ENCODE results near the gene NEU1. TPM values are rescaled to one million over a fixed set of nuclear protein-coding genes. Genes with fewer than 3 reads are reported as not detected.
"Not testable (repeated sequence)": the region's sequence is repeated elsewhere in the genome, so short reads cannot be mapped to it uniquely, and the experiment has no call there.

Gene NEU1
- total RNA-seq, 2 experiments from 2014 or later = 29.2 to 29.6 TPM

DNA sequence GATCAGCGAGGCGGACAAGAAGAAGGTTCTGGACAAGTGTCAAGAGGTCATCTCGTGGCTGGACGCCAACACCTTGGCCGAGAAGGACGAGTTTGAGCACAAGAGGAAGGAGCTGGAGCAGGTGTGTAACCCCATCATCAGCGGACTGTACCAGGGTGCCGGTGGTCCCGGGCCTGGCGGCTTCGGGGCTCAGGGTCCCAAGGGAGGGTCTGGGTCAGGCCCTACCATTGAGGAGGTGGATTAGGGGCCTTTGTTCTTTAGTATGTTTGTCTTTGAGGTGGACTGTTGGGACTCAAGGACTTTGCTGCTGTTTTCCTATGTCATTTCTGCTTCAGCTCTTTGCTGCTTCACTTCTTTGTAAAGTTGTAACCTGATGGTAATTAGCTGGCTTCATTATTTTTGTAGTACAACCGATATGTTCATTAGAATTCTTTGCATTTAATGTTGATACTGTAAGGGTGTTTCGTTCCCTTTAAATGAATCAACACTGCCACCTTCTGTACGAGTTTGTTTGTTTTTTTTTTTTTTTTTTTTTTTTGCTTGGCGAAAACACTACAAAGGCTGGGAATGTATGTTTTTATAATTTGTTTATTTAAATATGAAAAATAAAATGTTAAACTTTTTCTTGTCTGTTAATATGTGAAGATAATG is 32.9 kb downstream of the NEU1 start:
- DNase-seq = no peak
- H3K27me3 Mint-ChIP-seq = no peaks in the 10 kb centered on the region
- CTCF ChIA-PET = interaction anchor here (0.6 to 4.2 kb wide), 30 partner anchors 12 to 335 kb away, joined by 3 to 61 read pairs (median 4); partner anchors contain the start of genes ABHD16A, BAG6, CLIC1 and DDAH2
- peak overlapping the region; percentile 94 for H3K4me3 Mint-ChIP-seq
- peaks cover 22% of the 10 kb centered on the region for H3K36me3 Mint-ChIP-seq (ENCODE audit: low read depth)
- peak overlapping the region; percentile 82 for H3K27ac Mint-ChIP-seq
- no peaks in the 10 kb centered on the region for H3K9me3 Mint-ChIP-seq
- H3K4me1 Mint-ChIP-seq = peaks cover 44% of the 10 kb centered on the region
- POLR2A ChIA-PET = interaction anchor here (0.7 to 9.1 kb wide), 11 partner anchors 9 to 279 kb away, joined by 3 to 119 read pairs (median 4); partner anchors contain the start of genes CLIC1, DDAH2, GPANK1 and HSPA1A

DNA sequence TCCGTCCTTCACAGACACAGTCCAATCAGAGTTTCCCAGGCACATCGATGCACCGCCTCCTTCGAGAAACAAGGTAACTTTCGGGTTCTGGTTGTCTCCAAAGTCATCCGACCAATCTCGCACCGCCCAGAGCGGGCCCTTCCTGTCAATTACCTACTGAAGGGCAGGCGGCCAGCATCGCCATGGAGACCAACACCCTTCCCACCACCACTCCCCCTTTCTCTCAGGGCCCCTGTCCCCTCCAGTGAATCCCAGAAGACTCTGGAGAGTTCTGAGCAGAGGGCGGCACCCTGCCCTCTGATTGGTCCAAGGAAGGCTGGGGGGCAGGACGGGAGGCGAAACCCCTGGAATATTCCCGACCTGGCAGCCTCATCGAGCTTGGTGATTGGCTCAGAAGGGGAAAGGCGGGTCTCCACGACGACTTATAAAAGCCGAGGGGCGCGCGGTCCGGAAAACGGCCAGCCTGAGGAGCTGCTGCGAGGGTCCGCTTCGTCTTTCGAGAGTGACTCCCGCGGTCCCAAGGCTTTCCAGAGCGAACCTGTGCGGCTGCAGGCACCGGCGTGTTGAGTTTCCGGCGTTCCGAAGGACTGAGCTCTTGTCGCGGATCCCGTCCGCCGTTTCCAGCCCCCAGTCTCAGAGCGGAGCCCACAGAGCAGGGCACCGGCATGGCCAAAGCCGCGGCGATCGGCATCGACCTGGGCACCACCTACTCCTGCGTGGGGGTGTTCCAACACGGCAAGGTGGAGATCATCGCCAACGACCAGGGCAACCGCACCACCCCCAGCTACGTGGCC is 35.1 kb downstream of the NEU1 start, which contains the start of gene HSPA1B:
HSPA1B (plus strand) TSS at position 453 of the 794 bp plus-strand sequence; CDS start at position 666, 213 bp downstream.
- Mint-ChIP-seq H3K36me3 (ENCODE audit: low read depth) (peaks cover 20% of the 10 kb centered on the region), H3K27ac (peak within 1 kb of the TSS; percentile 96), H3K4me3 (peak within 1 kb of the TSS; percentile 86), H3K4me1 (peaks cover 54% of the 10 kb centered on the region), H3K27me3 (no peaks in the 10 kb centered on the region), H3K9me3 (no peaks in the 10 kb centered on the region)
- DNase-seq = peak; percentile 97
- ChIA-PET CTCF (interaction anchor here (0.6 to 2.1 kb wide), 17 partner anchors 8 to 286 kb away, joined by 3 to 15 read pairs (median 5); partner anchors contain the start of genes DDAH2, DDX39B, GPANK1 and HSPA1A), POLR2A (interaction anchor here (0.9 to 3.4 kb wide), 24 partner anchors 9 to 1144 kb away, joined by 3 to 70 read pairs (median 6); partner anchors contain the start of genes ABHD16A, BAG6, C6orf47 and CLIC1)

DNA sequence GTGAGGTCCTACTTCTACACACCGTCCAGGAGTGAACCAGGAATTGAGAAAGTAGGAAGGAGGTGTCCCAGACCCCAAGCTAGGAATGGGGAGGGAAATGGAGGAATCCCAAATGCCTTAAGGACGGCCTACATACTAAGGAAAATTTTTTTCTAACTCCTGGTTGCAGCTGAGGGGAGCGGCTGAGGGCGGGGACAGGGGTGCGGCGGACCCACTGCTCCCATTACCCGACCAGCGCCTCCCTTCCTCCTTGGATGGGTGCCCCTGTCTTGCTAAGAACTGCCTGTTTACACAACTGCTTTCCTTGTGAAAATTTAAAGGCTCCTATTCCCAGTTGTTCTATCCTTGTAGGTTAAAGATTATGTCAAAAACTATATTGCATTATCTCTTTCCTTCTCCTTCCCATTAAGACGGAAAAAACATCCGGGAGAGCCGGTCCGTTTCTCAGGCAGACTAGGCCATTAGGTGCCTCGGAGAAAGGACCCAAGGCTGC is 35.8 kb downstream of the NEU1 start:
- Mint-ChIP-seq H3K9me3 (no peaks in the 10 kb centered on the region), H3K27ac (peak overlapping the region; percentile 96), H3K36me3 (ENCODE audit: low read depth) (peaks cover 20% of the 10 kb centered on the region), H3K4me1 (peaks cover 53% of the 10 kb centered on the region), H3K27me3 (no peaks in the 10 kb centered on the region), H3K4me3 (peak overlapping the region; percentile 86)
- peak; percentile 57 for DNase-seq
- CTCF ChIA-PET = interaction anchor here (0.6 to 2.1 kb wide), 19 partner anchors 9 to 276 kb away, joined by 3 to 15 read pairs (median 5); partner anchors contain the start of genes DDAH2, GPANK1, HSPA1A and HSPA1L
- POLR2A ChIA-PET = interaction anchor here (0.9 to 3.4 kb wide), 26 partner anchors 9 to 332 kb away, joined by 3 to 70 read pairs (median 5); partner anchors contain the start of genes ABHD16A, BAG6, C6orf47 and CLIC1

DNA sequence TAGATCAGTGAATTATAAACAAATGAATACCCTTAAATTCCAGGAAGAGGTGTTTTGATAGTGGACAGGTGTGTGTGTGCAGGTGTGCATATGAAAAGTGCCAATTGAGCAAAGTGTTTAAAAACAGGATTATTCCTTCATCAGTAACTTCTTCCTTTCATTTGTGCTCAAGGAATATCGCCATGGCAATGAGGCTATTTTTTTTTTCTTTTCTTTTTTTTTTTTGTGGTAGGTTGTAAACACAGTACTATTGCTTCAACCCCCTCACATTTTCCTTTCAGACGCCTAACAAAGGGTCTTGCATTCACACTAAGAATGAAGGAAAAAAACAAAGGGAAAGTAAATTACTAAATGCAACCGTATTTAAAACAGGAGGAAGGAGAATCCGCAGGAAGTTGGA is 37.1 kb downstream of the NEU1 start:
- peak overlapping the region; percentile 86 for H3K4me3 Mint-ChIP-seq
- H3K36me3 Mint-ChIP-seq (ENCODE audit: low read depth) = peaks cover 12% of the 10 kb centered on the region
- CTCF ChIA-PET = no interaction called here
- POLR2A ChIA-PET = interaction anchor here (0.6 to 3.4 kb wide), 8 partner anchors 8 to 331 kb away, joined by 3 to 70 read pairs (median 4); partner anchors contain the start of genes ATF6B, C6orf47, CLIC1 and HSPA1A
- peaks cover 48% of the 10 kb centered on the region for H3K4me1 Mint-ChIP-seq
- no peaks in the 10 kb centered on the region for H3K27me3 Mint-ChIP-seq
- H3K27ac Mint-ChIP-seq = peak overlapping the region; percentile 96
- no peaks in the 10 kb centered on the region for H3K9me3 Mint-ChIP-seq
- no peak for DNase-seq

DNA sequence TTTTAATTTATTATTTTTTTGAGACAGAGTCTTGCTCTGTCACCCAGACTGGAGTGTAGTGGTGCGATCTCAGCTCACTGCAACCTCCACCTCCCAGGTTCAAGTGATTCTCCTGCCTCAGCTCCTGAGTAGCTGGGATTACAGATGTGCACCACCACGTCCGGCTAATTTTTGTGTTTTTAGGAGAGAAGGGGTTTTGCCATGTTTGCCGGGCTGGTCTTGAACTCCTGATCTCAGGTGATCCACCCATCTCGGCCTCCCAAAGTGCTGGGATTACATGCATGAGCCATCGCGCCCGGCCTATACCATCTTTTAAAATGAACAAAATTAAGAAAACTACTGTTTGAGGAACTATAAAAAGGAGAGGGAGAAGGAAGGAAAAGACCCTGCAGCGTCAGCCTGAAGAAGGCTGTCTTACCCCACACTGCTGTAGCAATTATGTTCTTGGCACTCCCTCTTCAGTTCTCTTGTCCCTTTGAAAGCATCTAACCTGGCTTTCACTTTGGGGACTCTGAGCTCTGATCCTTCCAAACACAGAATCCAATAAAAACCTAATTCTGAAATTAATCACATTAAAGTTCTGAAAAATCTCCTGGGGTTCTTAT is 38.9 kb downstream of the NEU1 start:
- CTCF ChIA-PET = interaction anchor here (1.2 to 2.6 kb wide), 2 partner anchors 17 to 85 kb away, joined by 3 to 9 read pairs; partner anchors contain the start of gene LSM2
- not testable (repeated sequence) for H3K27ac Mint-ChIP-seq; H3K9me3 Mint-ChIP-seq; DNase-seq; H3K27me3 Mint-ChIP-seq; H3K36me3 Mint-ChIP-seq (ENCODE audit: low read depth)
- POLR2A ChIA-PET = interaction anchor here (0.6 to 6.4 kb wide), 8 partner anchors 9 to 283 kb away, joined by 3 to 95 read pairs (median 4); partner anchors contain the start of genes CLIC1, GPANK1, LSM2 and MPIG6B
- Mint-ChIP-seq H3K4me1 (peaks cover 59% of the 10 kb centered on the region), H3K4me3 (peak overlapping the region; percentile 44)

DNA sequence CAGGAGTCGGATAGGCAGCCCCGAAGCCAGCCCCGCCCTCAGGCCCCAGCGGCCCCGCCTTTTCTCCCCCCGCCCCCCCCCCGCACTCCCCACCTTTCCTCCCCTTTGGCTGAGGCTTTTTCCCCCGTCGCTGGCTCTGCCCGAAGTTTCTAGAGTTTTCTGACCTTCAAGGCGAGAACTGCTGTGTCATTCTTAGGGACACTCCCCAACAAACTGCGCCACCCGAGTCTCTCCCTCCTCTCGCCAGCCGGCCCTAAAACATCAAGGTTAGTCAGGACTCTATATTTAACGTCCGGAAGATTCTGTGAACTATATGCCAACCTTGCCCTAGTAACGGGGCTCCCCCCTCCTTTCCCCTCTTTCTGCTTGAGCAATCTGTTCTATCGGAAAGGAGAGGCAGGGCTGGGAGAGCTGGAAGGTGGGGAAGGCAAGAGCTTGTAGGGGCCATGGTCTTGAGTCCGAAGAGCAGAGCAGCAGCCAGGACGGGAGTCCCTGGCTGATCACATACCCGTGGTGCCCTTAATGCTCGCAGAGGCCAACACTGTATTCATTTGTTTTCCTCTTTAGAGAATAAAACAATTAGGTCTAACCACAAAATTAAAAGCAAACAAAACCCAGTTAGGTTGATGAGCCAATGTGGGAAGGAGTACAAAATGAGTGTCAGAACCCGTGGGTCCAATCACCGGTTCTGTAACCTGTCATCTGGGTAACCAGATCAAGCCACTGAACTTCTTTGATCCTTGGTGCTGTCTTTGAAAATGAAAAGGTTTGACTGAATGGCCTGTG is 40.4 kb downstream of the NEU1 start:
- Mint-ChIP-seq H3K9me3 (no peaks in the 10 kb centered on the region), H3K4me3 (peak overlapping the region; percentile 92), H3K4me1 (peaks cover 67% of the 10 kb centered on the region), H3K36me3 (ENCODE audit: low read depth) (peaks cover 20% of the 10 kb centered on the region), H3K27me3 (no peaks in the 10 kb centered on the region), H3K27ac (peak overlapping the region; percentile 94)
- ChIA-PET CTCF (interaction anchor here (0.6 to 2.6 kb wide), 5 partner anchors 15 to 92 kb away, joined by 3 to 9 read pairs (median 3); partner anchors contain the start of gene LSM2), POLR2A (interaction anchor here (0.7 to 6.4 kb wide), 12 partner anchors 8 to 1150 kb away, joined by 3 to 95 read pairs (median 4); partner anchors contain the start of genes ABHD16A, CLIC1, CSNK2B and GPANK1)
- peak; percentile 65 for DNase-seq

DNA sequence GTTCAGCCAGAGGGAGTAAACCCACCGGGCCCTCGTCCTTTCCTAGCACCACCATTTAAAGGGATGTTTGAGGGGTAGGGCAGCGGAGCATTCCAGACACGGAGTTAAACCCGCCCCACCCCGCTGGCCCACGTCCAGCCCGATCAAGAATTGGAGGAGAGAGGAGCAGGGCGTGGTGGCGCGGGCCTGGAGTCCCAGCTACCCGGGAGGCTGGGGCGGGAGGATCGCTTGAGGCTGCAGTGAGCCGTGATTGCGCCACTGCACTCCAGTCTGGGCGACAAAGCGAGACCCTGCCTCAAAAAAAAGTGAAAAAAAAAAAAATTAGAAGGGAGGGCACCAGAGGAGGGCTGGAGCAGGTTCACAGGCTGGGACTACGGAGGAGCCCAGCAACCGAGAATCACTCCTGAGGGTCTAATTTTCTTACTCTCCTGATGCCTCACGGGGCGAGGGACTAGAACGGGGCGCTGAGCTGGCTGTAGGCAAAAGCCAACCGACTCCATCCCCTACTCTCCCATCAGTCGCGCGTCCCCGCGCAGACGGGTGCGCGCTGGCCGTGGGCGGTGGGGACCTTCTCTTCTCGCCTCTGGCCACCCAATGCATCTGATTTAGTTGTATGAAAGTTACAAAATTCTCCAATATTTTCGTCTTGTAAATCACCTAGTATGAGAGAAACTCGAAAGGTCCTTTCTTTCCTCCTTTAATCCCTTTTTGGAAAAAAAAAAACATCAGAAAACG is 41.2 kb downstream of the NEU1 start:
- CTCF ChIA-PET = interaction anchor here (2.6 kb wide), 1 partner anchor 14 kb away, joined by 9 read pairs; the partner anchor contains the start of gene LSM2
- POLR2A ChIA-PET = interaction anchor here (0.7 to 6.4 kb wide), 10 partner anchors 9 to 1150 kb away, joined by 3 to 95 read pairs (median 4); partner anchors contain the start of genes CLIC1, CSNK2B, GPANK1 and LSM2
- Mint-ChIP-seq H3K36me3 (ENCODE audit: low read depth) (peaks cover 20% of the 10 kb centered on the region), H3K27ac (peak overlapping the region; percentile 94), H3K9me3 (no peaks in the 10 kb centered on the region), H3K4me3 (peak overlapping the region; percentile 92), H3K27me3 (no peaks in the 10 kb centered on the region), H3K4me1 (peaks cover 59% of the 10 kb centered on the region)
- peak; percentile 63 for DNase-seq

DNA sequence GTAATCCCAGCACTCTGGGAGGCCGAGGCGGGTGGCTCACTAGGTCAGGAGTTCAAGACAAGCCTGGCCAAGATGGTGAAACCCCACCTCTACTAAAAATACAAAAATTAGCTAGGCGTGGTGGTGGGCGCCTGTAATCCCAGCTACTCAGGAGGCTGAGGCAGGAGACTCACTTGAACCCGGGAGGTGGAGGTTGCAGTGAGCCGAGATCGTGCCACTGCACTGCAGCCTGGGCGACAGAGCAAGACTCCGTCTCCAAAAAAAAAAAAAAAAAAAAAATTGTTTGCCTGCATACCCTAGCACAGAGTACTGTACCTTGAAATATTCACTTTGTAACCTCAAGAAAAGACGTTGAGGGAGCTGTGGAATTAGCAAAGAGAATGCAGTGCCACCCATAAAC is 42.2 kb downstream of the NEU1 start:
- not testable (repeated sequence) for H3K9me3 Mint-ChIP-seq, H3K27me3 Mint-ChIP-seq, DNase-seq
- Mint-ChIP-seq H3K4me3 (peak overlapping the region; percentile 92), H3K27ac (peak overlapping the region; percentile 94), H3K36me3 (ENCODE audit: low read depth) (peaks cover 20% of the 10 kb centered on the region), H3K4me1 (peaks cover 50% of the 10 kb centered on the region)
- ChIA-PET POLR2A (interaction anchor here (1.2 to 6.4 kb wide), 6 partner anchors 8 to 168 kb away, joined by 4 to 95 read pairs (median 5); partner anchors contain the start of genes BAG6, CLIC1, LSM2 and MSH5), CTCF (interaction anchor here (1.2 to 1.5 kb wide), 2 partner anchors 14 to 82 kb away, joined by 5 to 6 read pairs; partner anchors contain the start of gene LSM2)

DNA sequence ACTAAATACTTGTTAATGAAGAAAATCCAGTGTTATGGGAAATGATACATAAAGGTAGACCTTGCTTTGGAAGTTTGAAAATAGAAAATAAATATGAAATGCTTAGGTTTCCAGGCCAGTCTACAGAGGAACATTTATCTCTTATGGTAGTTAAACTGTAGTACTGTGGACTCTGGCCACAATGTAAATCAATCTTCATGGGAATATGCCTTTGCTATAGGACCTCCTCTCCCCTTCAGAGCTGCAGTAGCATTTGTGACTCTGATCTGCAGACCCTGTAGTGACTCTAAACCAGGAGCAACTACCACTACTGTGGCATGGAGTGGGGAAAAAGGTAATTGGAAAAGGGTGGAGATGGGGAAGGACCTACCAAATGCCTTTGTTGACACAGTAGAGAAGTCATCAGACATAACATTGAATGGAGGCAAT is 42.7 kb downstream of the NEU1 start:
- peak overlapping the region; percentile 66 for H3K27ac Mint-ChIP-seq
- CTCF ChIA-PET = interaction anchor here (1.2 to 1.5 kb wide), 2 partner anchors 13 to 82 kb away, joined by 5 to 6 read pairs; partner anchors contain the start of gene LSM2
- DNase-seq = no peak
- peaks cover 45% of the 10 kb centered on the region for H3K4me1 Mint-ChIP-seq
- no peaks in the 10 kb centered on the region for H3K9me3 Mint-ChIP-seq
- H3K4me3 Mint-ChIP-seq = peak overlapping the region; percentile 53
- peaks cover 20% of the 10 kb centered on the region for H3K36me3 Mint-ChIP-seq (ENCODE audit: low read depth)
- H3K27me3 Mint-ChIP-seq = no peaks in the 10 kb centered on the region
- POLR2A ChIA-PET = interaction anchor here (1.2 to 6.4 kb wide), 4 partner anchors 13 to 167 kb away, joined by 4 to 95 read pairs (median 4); partner anchors contain the start of genes BAG6, CLIC1, LSM2 and MSH5

DNA sequence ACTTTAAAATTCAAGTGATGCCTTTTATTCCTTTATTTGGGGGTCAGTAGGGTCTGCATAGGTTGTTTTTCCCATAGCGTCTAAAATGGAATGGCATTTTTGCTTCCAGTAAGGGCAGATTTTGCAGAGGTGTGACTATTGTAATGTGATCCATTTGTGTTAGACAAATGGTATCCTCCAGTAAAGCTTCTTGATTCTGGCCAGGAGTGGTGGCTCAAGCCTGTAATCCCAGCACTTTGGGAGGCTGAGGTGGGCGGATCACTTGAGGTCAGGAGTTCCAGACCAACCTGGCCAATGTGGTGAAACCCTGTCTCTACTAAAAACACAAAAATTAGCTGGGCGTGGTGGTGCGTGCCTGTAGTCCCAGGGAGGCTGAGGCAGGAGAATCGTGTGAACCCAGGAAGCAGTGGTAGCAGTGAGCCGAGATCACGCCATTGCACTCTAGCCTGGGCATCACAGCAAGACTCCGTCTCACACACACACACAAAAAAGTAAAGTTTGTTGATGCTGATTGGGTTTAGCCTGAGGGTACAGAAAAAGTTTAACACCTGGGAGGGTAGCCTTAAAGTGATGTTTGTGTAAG is 44.6 kb downstream of the NEU1 start:
- Mint-ChIP-seq H3K4me3 (peak overlapping the region; percentile 91), H3K36me3 (ENCODE audit: low read depth) (peaks cover 18% of the 10 kb centered on the region), H3K4me1 (peaks cover 48% of the 10 kb centered on the region), H3K27ac (peak overlapping the region; percentile 96)
- DNase-seq, H3K9me3 Mint-ChIP-seq, H3K27me3 Mint-ChIP-seq: not testable (repeated sequence)
- CTCF ChIA-PET = interaction anchor here (0.8 to 2.3 kb wide), 12 partner anchors 9 to 277 kb away, joined by 3 to 14 read pairs (median 4); partner anchors contain the start of genes DDAH2, DDX39B, HSPA1B and LSM2
- POLR2A ChIA-PET = interaction anchor here (0.6 to 6.4 kb wide), 14 partner anchors 9 to 157 kb away, joined by 3 to 95 read pairs (median 4); partner anchors contain the start of genes C6orf47, CLIC1, DDAH2 and GPANK1

Data from activated CD4-positive, alpha-beta memory T cell treated with anti-CD3 and anti-CD28 coated beads, Interleukin-2, amount 10 ng/mL, durations not matched to agents 7 days and 5 days (primary cell).